Measurements from ENCODE around the gene PTGDR. TPM values are rescaled to one million over a fixed set of nuclear protein-coding genes. Genes with fewer than 3 reads are reported as not detected.

The PTGDR gene
- total RNA-seq, 1 donor from 2014 or later: not detected

- Histone ChIP-seq H3K9ac (ENCODE audit: low read length) (no peak overlapping the region), H3K4me1 (ENCODE audit: insufficient read depth, low read length) (peaks cover 3% of the 10 kb centered on the region), H3K4me3 (ENCODE audit: insufficient read depth, low read depth, low read length) (no peak overlapping the region), H3K27me3 (ENCODE audit: insufficient read depth, low read length) (no peaks in the 10 kb centered on the region), H4K20me1 (ENCODE audit: insufficient read depth, low read length) (no peaks in the 10 kb centered on the region), H3K9me3 (ENCODE audit: insufficient read depth, low read depth, low read length) (no peaks in the 10 kb centered on the region), H3K79me2 (ENCODE audit: insufficient read depth, low read length) (no peaks in the 10 kb centered on the region), H3K36me3 (ENCODE audit: insufficient read depth, low read length) (no peaks in the 10 kb centered on the region), H3K27ac (ENCODE audit: low read depth, low read length) (no peak overlapping the region), H3K4me2 (ENCODE audit: low read length) (peak overlapping the region; percentile 26), H2AFZ (ENCODE audit: low read depth, low read length) (no peak overlapping the region)
- FAIRE-seq (peak; percentile 64), DNase-seq (ENCODE audit: low read depth) (peak; percentile 74)
- Mint-ChIP-seq H3K36me3 (ENCODE audit: low read depth, unreplicated experiment) (no peaks in the 10 kb centered on the region), H3K9me3 (ENCODE audit: unreplicated experiment) (no peaks in the 10 kb centered on the region), H3K4me3 (ENCODE audit: unreplicated experiment) (no peak overlapping the region), H3K27ac (ENCODE audit: unreplicated experiment) (no peak overlapping the region), H3K27me3 (ENCODE audit: low read depth, unreplicated experiment) (no peaks in the 10 kb centered on the region), H3K4me1 (ENCODE audit: low read depth, unreplicated experiment) (peaks cover 2% of the 10 kb centered on the region)
- TF ChIP-seq CTCF (IDR thresholded peaks at IDR 0.05; ENCODE audit: insufficient read depth, low read depth, low read length): no peak
- TF ChIP-seq EZH2 (IDR thresholded peaks at IDR 0.05; ENCODE audit: insufficient read depth, low read length): no peak
These were observed 11.9 kb downstream of the PTGDR start for GRCh38 chr14:52279408-52279807.

GRCh38 chr14:52283099-52283498 lies 15.6 kb downstream of the PTGDR start:
- no peak overlapping the region for H2AFZ ChIP-seq (ENCODE audit: low read depth, low read length)
- Mint-ChIP-seq H3K4me1 (ENCODE audit: low read depth, unreplicated experiment) (peaks cover 9% of the 10 kb centered on the region), H3K4me3 (ENCODE audit: unreplicated experiment) (no peak overlapping the region), H3K27ac (ENCODE audit: unreplicated experiment) (no peak overlapping the region), H3K9me3 (ENCODE audit: unreplicated experiment) (no peaks in the 10 kb centered on the region), H3K27me3 (ENCODE audit: low read depth, unreplicated experiment) (no peaks in the 10 kb centered on the region), H3K36me3 (ENCODE audit: low read depth, unreplicated experiment) (no peaks in the 10 kb centered on the region)
- H3K4me1 ChIP-seq (ENCODE audit: insufficient read depth, low read length): peaks cover 3% of the 10 kb centered on the region
- DNase-seq (ENCODE audit: low read depth) (no peak), FAIRE-seq (no peak)
- H3K36me3 ChIP-seq (ENCODE audit: insufficient read depth, low read length): no peaks in the 10 kb centered on the region
- H3K9ac ChIP-seq (ENCODE audit: low read length): no peak overlapping the region
- H3K4me3 ChIP-seq (ENCODE audit: insufficient read depth, low read depth, low read length): no peak overlapping the region
- no peak for TF ChIP-seq EZH2 (IDR thresholded peaks at IDR 0.05; ENCODE audit: insufficient read depth, low read length)
- TF ChIP-seq CTCF (IDR thresholded peaks at IDR 0.05; ENCODE audit: insufficient read depth, low read depth, low read length): no peak
- peaks cover 4% of the 10 kb centered on the region for H3K27me3 ChIP-seq (ENCODE audit: insufficient read depth, low read length)
- no peak overlapping the region for H3K4me2 ChIP-seq (ENCODE audit: low read length)
- no peaks in the 10 kb centered on the region for H3K79me2 ChIP-seq (ENCODE audit: insufficient read depth, low read length)
- no peaks in the 10 kb centered on the region for H3K9me3 ChIP-seq (ENCODE audit: insufficient read depth, low read depth, low read length)
- H4K20me1 ChIP-seq (ENCODE audit: insufficient read depth, low read length): no peaks in the 10 kb centered on the region
- H3K27ac ChIP-seq (ENCODE audit: low read depth, low read length): no peak overlapping the region

GRCh38 chr14:52286661-52287649 lies 19.5 kb downstream of the PTGDR start:
- no peaks in the 10 kb centered on the region for H3K9me3 ChIP-seq (ENCODE audit: insufficient read depth, low read depth, low read length)
- no peak overlapping the region for H3K4me2 ChIP-seq (ENCODE audit: low read length)
- peaks cover 4% of the 10 kb centered on the region for H3K27me3 ChIP-seq (ENCODE audit: insufficient read depth, low read length)
- Mint-ChIP-seq H3K27ac (ENCODE audit: unreplicated experiment) (peak overlapping the region; percentile 8), H3K4me3 (ENCODE audit: unreplicated experiment) (no peak overlapping the region), H3K4me1 (ENCODE audit: low read depth, unreplicated experiment) (peaks cover 9% of the 10 kb centered on the region), H3K27me3 (ENCODE audit: low read depth, unreplicated experiment) (no peaks in the 10 kb centered on the region), H3K9me3 (ENCODE audit: unreplicated experiment) (no peaks in the 10 kb centered on the region), H3K36me3 (ENCODE audit: low read depth, unreplicated experiment) (no peaks in the 10 kb centered on the region)
- no peak overlapping the region for H2AFZ ChIP-seq (ENCODE audit: low read depth, low read length)
- no peaks in the 10 kb centered on the region for H3K4me1 ChIP-seq (ENCODE audit: insufficient read depth, low read length)
- H3K79me2 ChIP-seq (ENCODE audit: insufficient read depth, low read length): no peaks in the 10 kb centered on the region
- no peak overlapping the region for H3K27ac ChIP-seq (ENCODE audit: low read depth, low read length)
- DNase-seq (ENCODE audit: low read depth): peak; percentile 5
- TF ChIP-seq EZH2 (IDR thresholded peaks at IDR 0.05; ENCODE audit: insufficient read depth, low read length) (no peak), CTCF (IDR thresholded peaks at IDR 0.05; ENCODE audit: insufficient read depth, low read depth, low read length) (no peak)
- H3K36me3 ChIP-seq (ENCODE audit: insufficient read depth, low read length): no peaks in the 10 kb centered on the region
- H4K20me1 ChIP-seq (ENCODE audit: insufficient read depth, low read length): no peaks in the 10 kb centered on the region
- FAIRE-seq: no peak
- no peak overlapping the region for H3K9ac ChIP-seq (ENCODE audit: low read length)
- no peak overlapping the region for H3K4me3 ChIP-seq (ENCODE audit: insufficient read depth, low read depth, low read length)
